ENCODE data around the gene OR2T4. TPM values are rescaled to one million over a fixed set of nuclear protein-coding genes. Genes with fewer than 3 reads are reported as not detected.

OR2T4 gene
- total RNA-seq, 1 experiment from 2014 or later: not detected

- TF ChIP-seq EZH2 (IDR thresholded peaks at IDR 0.05; ENCODE audit: low read depth) (no peak), CTCF (conservative IDR thresholded peaks at IDR 0.05) (no peak)
- no peaks in the 10 kb centered on the region for H3K9me3 ChIP-seq (ENCODE audit: insufficient read depth, low read depth)
- H3K4me2 ChIP-seq: no peak overlapping the region
- H3K9me2 ChIP-seq (ENCODE audit: insufficient read depth): no peaks in the 10 kb centered on the region
- H3K36me3 ChIP-seq (ENCODE audit: low read depth): no peaks in the 10 kb centered on the region
- POLR2A ChIA-PET (ENCODE audit: unreplicated experiment): no interaction called here
- DNase-seq: no peak
- no peaks in the 10 kb centered on the region for H3K27me3 ChIP-seq (ENCODE audit: insufficient read depth, low read depth)
- no peak overlapping the region for H3K4me3 ChIP-seq
- CTCF ChIA-PET: no interaction called here
- no peaks in the 10 kb centered on the region for H3F3A ChIP-seq (ENCODE audit: insufficient read depth, low read depth)
- H3K79me2 ChIP-seq (ENCODE audit: low read depth): no peaks in the 10 kb centered on the region
- H3K27ac ChIP-seq: no peak overlapping the region
- intact Hi-C loops (cut with micrococcal nuclease; ENCODE audit: unreplicated experiment): no loop called here
- BruUV-seq (replicated peaks): no TSS peak
- no peak overlapping the region for H2AFZ ChIP-seq
- H3K4me1 ChIP-seq (replicated peaks; ENCODE audit: insufficient read depth): no peaks in the 10 kb centered on the region
- no peaks in the 10 kb centered on the region for H4K20me1 ChIP-seq (ENCODE audit: insufficient read depth)
Observed at GRCh38 chr1:248388426-248388825, 27.0 kb downstream of the OR2T4 start.

- H3K27me3 ChIP-seq (ENCODE audit: insufficient read depth, low read depth): no peaks in the 10 kb centered on the region
- no peak overlapping the region for H3K27ac ChIP-seq
- intact Hi-C loops (cut with micrococcal nuclease; ENCODE audit: unreplicated experiment): no loop called here
- DNase-seq: no peak
- no peaks in the 10 kb centered on the region for H3K9me2 ChIP-seq (ENCODE audit: insufficient read depth)
- no peak overlapping the region for H3K4me3 ChIP-seq
- no peak overlapping the region for H2AFZ ChIP-seq
- H3K4me1 ChIP-seq (replicated peaks; ENCODE audit: insufficient read depth): no peaks in the 10 kb centered on the region
- no peak overlapping the region for H3K4me2 ChIP-seq
- H3K9me3 ChIP-seq (ENCODE audit: insufficient read depth, low read depth): no peaks in the 10 kb centered on the region
- no peaks in the 10 kb centered on the region for H4K20me1 ChIP-seq (ENCODE audit: insufficient read depth)
- no peaks in the 10 kb centered on the region for H3F3A ChIP-seq (ENCODE audit: insufficient read depth, low read depth)
- no peaks in the 10 kb centered on the region for H3K79me2 ChIP-seq (ENCODE audit: low read depth)
- ChIA-PET CTCF (no interaction called here), POLR2A (ENCODE audit: unreplicated experiment) (no interaction called here)
- H3K36me3 ChIP-seq (ENCODE audit: low read depth): no peaks in the 10 kb centered on the region
- TF ChIP-seq EZH2 (IDR thresholded peaks at IDR 0.05; ENCODE audit: low read depth): no peak
- TF ChIP-seq CTCF (conservative IDR thresholded peaks at IDR 0.05): no peak
- no TSS peak for BruUV-seq (replicated peaks)
Observed at GRCh38 chr1:248393050-248393449, 31.6 kb downstream of the OR2T4 start.

GRCh38 chr1:248402748-248403147, 41.3 kb downstream of the OR2T4 start, which contains the start of gene OR2T1:
Gene OR2T1 (plus strand): TSS chr1:248403048. CDS start chr1:248406148, 3,100 bp downstream.
- H3K79me2 ChIP-seq (ENCODE audit: low read depth): no peaks in the 10 kb centered on the region
- H2AFZ ChIP-seq: no peak within 1 kb of the TSS
- no peaks in the 10 kb centered on the region for H4K20me1 ChIP-seq (ENCODE audit: insufficient read depth)
- DNase-seq: no peak
- H3K9me3 ChIP-seq (ENCODE audit: insufficient read depth, low read depth): no peaks in the 10 kb centered on the region
- no peak within 1 kb of the TSS for H3K4me3 ChIP-seq
- H3K36me3 ChIP-seq (ENCODE audit: low read depth): no peaks in the 10 kb centered on the region
- CTCF ChIA-PET: no interaction called here
- POLR2A ChIA-PET (ENCODE audit: unreplicated experiment): no interaction called here
- H3K27ac ChIP-seq: no peak within 1 kb of the TSS
- no peaks in the 10 kb centered on the region for H3K9me2 ChIP-seq (ENCODE audit: insufficient read depth)
- H3K4me2 ChIP-seq: no peak within 1 kb of the TSS
- H3F3A ChIP-seq (ENCODE audit: insufficient read depth, low read depth): no peaks in the 10 kb centered on the region
- no TSS peak for BruUV-seq (replicated peaks)
- no peaks in the 10 kb centered on the region for H3K27me3 ChIP-seq (ENCODE audit: insufficient read depth, low read depth)
- no peak for TF ChIP-seq EZH2 (IDR thresholded peaks at IDR 0.05; ENCODE audit: low read depth)
- no peak for TF ChIP-seq CTCF (conservative IDR thresholded peaks at IDR 0.05)
- no peaks in the 10 kb centered on the region for H3K4me1 ChIP-seq (replicated peaks; ENCODE audit: insufficient read depth)
- intact Hi-C loops (cut with micrococcal nuclease; ENCODE audit: unreplicated experiment): no loop called here

Measured in PC-9 (cell line).